NAMALWA (cell line): ENCODE measurements around the gene TANC1.
A peak's percentile ranks its signal among the peaks of the same experiment; 100 is the strongest.

Source experiments
- DNase-seq: peaks from one replicate; pipeline ENCODE4 v3.0.0-alpha.2; 2015; ENCODE audit warnings: low spot score

The TANC1 gene

DNA sequence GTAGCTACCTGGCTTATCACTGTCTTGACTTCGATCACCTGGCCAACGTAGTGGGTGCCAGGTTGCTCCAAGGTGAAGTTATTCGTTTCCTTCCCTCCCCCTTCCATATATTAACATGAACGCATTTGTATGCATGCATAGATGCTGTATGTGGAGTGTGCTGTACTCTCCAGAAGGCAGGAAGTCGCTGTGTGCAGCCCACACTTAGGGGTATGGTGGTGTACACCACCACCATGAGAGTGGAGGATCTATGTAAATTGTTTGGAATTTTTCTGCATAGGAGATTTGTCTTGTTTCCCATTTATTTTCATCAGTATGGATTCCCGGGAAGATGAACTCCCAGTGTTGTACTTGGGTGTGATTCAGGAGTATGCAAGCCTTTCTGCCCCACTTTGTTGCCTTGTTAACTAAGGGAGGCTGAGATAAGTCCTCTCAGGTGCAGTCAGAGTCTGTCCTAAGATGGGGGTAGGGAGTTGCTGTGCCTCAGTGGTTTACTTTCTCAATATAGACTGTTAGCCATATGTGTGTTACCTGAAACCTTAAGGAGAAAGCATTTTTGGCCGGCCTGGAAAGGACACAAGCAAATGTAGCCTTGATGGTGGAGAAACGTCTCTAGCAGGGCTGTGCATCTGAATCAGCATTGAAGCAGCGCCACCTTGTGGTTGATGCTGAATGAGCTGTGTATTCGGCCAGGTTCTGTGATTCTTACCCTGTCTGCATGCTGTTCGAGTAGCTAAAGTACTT lies 149.8 kb downstream of the TANC1 start:
- peak; percentile 85 for DNase-seq

DNA sequence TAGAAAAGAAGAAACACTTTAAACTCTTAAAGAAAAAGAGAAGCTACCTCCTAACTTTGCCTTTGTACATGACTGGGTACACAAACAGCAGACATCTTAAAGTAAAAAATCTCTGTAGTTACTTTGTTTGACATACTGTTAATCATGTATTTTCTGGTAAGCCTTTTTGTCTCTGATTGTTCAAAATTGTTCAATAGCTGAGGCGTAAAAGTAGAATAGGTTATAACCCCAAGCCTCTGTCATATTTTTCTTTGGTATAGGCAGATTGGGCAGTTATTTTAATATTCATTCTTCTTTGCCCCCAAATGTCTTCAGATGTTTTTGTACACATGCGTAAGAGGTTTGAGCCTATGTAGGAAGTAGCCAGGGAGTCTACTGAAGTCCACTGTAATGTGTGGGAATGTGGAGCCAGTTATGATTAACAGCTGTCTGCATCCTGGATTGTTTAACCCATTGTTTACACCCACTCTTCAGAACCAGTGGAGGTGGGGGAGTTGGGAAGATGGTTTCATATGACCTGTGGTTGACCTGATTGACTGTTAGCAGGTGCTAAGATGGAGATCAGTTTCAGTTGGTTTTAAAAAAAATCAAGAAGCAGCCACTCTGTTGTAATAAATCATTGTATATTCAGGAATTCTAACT lies 150.5 kb downstream of the TANC1 start:
- no peak for DNase-seq

DNA sequence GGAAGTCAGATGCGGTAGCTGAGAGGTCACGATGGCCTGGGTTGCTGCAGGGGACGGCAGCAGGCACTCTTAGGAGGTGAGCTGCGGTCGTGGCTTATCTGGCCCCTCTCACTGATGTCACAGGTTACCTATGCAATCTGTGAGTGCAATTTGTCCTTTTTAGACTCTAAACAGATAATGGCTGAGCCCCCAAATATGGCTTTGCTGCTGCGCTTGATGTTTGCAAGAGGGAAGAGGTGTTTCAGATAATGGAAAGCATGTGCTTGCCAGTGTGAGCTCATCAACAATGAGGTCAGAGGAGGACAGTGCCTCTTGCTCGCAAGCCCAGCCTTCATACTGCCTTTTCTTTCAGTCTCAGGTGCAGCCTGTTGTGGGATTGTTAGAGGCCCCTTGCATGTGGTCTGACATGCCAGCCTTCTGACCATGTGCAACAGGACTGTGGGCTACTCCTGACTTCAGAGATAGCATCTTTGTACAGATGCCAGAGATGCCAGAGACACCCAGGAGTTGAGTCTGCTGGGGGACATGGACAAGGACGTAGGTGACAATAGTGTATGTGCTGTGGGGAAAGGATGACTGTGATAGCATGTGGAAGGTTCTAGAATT lies 151.3 kb downstream of the TANC1 start:
- DNase-seq: no peak

DNA sequence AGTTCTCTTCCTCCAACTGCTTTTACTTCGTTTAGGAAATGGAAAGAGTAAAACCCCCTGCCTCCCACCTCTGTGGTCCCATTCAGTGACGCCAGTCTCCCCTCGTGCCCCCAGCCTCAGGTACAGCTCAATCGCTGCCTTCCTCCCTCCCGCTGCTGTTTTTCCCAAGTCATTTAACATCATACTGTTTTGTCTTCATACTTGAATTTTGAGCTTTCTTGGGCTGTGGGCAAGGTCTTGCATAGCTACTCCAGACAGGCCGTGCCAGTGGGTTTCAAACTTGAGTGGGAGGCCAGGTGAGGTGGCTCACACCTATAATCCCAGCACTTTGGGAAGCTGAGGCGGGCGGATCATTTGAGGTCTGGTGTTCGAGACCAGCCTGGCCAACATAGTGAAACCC lies 155.3 kb downstream of the TANC1 start:
- DNase-seq: no peak

DNA sequence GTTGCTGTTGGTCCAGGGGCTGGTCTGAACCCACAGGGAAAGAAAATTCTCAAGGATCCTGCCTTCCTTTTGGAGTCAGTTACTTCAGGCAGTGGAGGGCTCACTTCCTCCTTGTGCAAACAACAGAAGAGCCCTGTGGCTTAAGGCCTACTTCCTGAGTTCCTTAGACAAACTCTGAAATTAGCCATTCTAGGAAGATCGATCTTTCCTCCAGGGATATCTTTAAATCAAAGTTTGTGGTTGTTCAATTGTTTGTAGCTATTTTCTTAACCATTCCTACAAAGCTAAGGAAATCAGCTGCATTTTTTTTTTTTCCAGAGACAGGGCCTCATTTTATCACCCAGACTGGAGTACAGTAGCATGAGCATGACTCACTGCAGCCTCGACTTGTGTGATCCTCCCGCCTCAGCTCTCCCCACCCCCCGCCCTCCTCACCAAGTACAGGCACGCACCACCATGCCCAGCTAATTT lies 156.0 kb downstream of the TANC1 start:
- no peak for DNase-seq

DNA sequence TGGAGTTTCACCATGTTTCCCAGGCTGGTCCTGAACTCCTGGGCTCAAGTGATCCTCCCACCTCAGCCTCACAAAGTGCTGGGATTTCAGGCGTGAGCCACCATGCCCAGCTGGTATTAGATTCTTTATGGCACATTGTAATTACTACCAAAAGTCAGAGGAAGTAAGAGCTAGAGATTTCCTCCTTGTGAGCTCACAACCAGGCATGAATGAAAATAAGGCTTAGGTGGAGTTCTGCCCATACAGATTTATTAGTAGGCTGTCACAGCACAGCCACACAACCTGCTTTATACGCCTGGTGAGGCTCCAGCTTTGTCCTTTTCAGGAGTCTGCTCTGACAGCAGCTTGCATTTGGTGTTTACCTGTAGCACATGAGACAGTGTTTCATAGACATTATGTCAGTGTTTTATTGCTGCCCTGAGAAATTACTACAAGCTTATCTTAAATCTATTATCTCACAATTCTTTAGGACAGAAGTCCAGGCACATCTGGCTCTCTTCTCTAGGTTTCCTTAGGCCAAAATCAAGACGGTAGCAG lies 156.6 kb downstream of the TANC1 start:
- no peak for DNase-seq

DNA sequence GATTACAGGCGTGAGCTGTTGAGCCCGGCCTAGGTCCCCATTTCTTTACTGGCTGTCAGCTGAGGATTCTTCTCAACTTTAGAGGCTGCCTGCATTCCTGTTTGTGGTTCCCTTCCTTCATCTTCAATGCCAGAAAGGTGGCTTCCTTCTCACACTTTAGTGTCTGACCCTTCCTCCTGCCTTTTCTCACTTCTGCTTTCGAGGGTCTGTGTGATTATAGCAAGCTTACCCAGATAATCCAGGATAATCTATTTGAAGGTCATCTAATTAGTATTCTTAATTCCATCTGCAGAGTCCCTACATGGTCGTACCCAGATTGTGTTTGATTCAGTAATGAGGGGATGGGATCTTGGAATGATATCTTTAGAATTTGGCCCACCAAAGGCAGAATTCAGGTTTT lies 157.4 kb downstream of the TANC1 start:
- no peak for DNase-seq

DNA sequence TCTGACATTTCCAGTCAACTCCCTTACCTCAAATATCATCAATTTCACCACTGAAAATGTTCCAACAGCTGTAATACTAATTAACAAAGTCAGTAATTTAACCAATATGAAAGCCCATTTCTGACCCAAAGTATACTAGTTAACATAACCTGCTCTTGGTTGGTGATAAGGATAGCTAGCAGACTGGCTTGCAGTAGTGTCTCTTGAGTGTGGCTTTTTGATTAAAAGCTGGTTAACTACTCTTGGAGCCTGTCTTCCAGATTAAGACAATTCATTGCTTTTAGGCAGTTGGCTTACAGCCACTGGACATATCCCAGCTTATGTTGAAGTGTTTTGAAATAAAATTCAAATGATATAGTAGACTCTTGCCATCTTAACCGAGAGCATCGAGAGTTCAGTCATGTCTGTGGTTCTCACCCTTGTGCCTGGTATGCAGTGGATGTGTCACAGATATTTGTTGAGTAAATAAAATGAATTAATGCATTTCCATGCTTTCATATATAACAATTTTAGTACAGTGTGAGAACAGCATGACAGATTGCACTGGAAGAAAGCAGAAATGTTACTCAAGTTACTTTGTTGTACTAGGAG lies 158.1 kb downstream of the TANC1 start:
- DNase-seq: no peak

DNA sequence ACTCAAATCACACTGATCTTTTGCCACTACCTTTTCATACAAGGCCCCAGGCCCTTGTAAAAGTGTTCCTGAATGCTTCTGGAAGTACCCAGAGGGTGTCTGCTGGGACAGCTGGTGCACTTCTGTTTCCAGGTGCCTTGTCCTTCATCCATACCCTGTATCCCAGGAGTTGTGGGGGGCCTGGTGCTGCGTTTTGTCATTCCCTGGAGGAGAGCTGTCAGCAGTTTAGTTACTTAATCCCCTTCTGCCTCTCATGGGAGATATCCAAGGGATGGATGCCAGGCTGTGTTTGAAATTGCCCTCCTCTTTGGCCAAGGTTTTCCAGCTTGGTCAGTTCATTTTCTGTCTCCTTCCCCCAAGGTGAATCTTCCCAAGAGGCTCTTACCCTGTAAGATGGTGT lies 159.8 kb downstream of the TANC1 start:
- no peak for DNase-seq

DNA sequence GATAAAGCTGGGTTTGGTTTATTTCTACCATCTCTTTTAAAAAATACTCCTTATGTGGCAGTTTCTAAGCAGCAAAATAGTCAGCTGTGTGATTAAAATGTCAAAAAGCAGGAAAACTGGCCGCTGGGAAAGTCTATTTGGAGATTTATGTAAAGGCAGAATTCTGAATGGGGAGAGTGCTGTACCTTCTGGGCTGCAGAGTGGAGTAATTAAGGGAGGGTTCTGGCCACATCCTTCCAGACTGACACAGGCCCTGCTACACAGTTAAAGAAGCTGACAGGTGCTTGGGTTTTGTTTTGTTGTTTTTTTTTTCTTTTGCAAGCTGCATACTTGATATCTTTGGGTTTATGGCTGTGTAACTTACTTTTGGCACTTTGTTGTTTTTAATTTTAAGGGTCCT lies 160.8 kb downstream of the TANC1 start:
- DNase-seq: no peak

DNA sequence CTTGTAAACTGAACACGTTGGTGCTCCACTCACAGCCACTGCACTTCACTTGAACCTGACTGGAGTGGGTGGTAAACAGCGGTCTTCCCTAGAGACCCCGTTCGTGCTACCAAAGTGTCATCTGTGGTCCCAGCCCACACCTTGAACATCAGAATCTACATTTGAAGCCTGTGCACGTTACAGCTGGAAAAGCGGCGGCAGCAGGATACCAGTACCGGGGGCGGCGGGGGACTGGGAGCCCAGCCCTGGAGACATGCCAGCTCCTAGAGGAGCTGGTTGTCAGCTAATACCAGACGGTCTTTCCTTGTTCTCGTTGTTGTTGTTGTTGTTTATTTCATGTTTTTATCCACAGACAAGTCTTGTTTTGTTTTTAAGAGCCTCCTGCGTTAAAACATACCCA lies 161.4 kb downstream of the TANC1 start:
- no peak for DNase-seq

DNA sequence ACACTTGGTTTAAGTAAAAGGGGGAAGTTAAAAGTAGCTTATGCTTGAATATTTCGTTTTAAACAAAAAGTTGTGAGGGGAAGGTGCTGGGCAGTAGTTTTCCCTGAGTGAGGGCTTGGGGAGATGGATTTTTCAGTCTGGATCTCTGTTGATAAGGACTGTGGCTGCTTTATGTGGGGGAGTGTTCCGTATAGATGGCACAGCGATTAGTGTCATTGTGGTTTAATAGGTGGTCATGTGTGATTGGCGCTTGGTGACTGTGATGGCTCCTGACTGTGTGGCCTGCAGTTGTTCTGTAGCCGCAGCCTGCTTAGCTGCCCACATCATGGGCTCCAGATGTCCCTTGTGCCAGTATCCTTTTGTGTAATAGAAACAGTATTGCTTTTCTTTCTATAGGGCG lies 161.9 kb downstream of the TANC1 start:
- no peak for DNase-seq

DNA sequence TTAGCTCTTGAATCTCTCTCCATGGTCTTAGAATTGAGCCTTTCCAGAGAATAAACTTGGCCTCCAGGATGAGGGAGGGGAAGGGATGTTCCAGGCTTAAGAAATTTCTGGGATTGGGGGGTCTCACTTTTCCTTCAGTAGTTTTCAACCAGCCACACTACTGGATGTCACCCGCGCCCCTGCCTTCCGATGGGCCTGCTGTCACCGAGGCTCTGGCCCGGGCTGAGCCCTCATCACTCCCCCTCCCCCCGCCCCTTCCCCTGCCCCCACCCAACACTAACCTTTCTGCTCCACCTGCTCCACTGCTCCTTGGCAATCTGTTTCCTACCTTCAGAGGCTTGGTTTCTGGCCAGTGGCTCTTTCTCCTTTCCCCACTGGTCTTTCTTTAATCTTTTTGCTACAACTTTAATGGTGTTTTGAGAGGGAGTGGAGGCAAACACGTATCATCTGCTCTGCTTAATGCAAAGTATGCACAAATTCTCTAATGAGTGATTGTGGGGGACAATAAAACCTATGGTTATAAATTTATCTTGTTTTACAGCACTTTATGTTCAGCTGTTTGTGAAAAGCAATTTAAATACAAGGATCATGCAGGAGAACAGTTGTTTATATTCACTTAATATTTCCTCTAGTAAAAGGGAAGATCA lies 162.9 kb downstream of the TANC1 start:
- no peak for DNase-seq

DNA sequence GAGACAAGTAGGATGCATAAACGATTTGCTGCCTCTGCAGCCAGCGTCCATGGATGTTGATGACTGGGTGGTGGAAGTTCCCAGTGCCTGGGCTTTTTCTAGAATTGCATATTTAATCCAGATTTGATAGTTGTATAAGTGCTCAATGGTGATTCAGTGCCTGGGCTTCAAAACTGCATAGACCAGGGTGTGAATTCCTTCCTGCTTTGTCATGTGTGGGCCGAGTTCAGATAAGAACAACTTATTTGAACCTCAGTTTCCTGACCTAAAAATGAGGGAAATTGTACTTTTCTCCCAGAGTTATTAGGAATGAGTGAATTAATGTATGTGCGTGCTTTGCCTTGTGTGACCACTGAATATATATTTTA lies 163.5 kb downstream of the TANC1 start:
- DNase-seq: no peak

DNA sequence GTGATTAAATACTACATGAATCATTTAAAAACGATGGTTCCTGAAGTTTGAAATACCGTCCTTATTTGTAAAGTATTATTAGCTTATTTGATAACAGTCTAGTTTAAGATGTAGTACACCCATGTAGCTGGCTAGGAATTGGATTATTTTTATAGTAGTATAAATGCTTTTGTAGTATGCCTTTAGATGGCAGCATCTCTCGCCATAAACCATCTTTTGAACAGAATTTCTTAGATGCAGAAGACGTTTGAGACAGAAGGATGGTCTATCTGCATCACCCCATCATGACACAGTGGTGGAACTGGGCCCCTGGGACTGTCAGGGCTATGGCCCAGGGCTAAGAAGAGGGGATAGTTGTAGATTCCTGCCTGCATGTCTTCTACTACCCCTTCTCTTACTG lies 165.4 kb downstream of the TANC1 start:
- DNase-seq: peak; percentile 33

DNA sequence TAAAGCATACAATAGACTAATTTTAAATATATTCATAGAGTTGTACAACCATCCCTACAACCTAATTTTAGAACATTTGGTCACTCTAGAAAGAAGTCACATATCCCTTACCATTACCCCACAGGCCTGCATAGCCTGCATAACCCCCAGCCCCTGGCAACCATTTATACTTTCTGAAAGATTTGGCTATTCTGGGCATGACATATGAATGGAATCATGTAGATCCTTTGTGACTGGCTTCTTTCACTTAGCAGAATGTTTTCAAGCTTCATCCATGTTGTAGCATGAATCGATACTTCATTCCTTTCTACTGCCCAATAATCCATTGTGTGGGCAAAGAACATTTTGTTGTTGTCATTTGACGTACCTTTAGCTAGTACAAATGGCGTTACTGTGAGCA lies 166.5 kb downstream of the TANC1 start:
- no peak for DNase-seq

DNA sequence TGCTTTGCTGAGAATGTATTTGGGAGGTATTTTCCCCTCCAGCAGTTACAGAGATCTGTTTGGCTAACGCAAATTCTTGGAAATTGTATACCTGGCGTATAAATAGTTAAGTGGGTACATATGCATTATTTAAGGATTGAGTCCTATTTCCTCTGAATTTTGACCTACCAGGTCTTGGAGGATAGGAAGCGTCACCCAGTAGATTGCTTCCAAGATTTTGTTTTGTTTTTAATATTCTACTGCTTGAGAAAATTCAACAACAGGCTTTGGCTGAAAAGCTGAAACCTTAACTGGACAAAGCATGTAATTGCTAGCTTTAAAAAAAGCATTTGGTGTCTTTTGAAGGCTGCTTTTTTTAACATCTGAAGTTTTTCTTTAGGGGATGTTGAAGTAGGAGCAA lies 168.0 kb downstream of the TANC1 start:
- DNase-seq: no peak

DNA sequence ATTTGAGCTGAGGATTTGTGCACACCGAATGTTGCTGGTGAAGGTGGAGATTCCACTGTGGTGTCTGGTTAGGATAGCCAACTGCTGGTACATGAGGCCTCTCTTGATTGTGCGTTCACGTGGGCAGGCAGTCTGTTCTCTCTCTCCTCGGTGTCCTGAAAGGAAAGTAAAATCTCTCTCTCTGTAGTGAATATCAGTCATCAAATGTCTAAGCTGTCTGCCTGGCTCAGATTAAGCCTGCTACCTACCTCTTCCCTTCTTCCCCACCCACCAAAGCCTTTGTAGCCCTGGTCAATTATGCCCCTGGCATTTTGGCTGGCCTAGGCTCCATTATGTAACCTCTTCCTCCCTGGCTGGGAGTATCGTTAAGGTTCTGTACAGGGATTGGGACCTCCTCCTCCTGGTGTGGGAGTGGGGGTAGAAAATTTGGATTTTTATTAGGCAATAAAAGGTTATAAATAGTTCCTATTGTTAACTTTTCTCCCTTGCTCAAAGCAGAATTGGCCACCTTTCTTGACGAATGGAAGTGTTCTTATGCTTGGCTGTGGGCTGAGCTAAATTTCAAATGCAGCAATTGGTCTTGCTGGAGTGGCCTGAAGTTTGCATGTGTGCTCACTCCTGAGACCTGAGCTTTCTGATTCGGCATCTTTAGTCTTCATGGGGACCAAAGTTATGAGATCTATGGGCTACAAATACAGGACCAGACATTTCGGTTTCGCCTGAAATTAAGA lies 169.2 kb downstream of the TANC1 start:
- no peak for DNase-seq

DNA sequence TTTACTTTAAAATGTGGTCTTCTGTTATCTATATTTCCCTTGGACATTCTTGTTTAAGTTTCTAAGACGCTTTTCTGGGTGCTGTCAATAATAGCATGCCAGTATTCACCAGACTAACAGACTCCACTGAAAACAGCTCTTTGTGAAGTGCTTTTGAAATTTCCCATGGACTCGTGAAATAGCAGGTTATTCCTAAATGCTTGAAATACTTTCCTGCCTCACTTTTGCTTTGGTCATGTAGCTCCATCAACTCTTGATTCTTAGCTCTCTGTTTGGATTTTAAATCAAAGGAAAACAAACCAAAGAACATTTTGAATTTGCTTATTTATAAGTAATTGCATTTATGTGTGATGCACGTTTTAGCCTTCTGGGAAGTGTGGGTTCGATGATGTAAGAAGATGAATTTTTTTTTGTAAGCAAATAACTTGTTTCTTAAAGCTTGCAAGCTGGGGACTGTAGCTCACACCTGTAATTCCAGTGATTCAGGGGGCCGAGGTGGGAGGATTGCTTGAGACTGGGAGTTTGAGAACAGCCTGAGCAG lies 170.3 kb downstream of the TANC1 start:
- DNase-seq: no peak

DNA sequence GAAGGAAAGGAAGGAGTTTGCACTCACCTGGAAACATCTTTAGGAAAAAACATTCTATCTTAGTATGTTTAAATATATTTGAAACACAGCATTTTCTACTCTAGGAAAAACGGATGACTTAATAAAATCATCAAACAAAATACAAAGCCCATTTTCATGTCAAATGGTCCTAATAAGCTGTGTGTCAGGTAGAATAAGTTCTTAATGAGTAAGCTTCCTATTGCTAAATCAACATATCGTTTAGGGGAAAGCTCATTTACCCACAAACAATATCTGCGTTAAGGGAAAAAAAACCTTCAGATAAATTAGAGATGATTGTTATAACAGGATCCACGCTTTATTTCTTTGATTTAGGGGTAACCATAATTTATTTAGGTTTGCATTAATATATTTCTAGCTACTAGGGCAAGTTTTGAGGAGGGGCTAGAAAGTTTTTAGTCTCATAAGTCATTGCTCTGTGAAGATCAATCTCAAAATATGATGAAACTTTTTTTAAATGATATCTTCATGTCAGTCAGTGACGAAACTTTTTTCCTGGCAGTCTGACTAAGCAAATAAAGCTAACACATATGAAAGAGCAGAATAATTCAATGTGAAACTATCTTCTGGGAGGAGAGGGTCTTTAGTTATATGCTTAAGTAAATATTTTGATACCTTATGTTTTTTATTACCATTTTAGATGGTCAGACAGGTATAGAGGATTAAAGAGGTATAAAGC lies 170.9 kb downstream of the TANC1 start:
- no peak for DNase-seq
